ENCODE results near the gene CDH4. TPM values are rescaled to one million over a fixed set of nuclear protein-coding genes. Genes with fewer than 3 reads are reported as not detected.

The CDH4 gene
- total RNA-seq, 1 donor from 2014 or later = not detected

- Mint-ChIP-seq H3K4me3 (no peak overlapping the region), H3K36me3 (ENCODE audit: low read depth) (no peaks in the 10 kb centered on the region), H3K27ac (no peak overlapping the region), H3K4me1 (no peaks in the 10 kb centered on the region), H3K9me3 (peaks cover 5% of the 10 kb centered on the region), H3K27me3 (no peaks in the 10 kb centered on the region)
- intact Hi-C loops (cut with micrococcal nuclease) = no loop called here
- DNase-seq = no peak
- ATAC-seq (ENCODE audit: low read depth) = no peak
- CTCF ChIA-PET = no interaction called here
- POLR2A ChIA-PET = no interaction called here
- TF ChIP-seq CTCF (IDR thresholded peaks at IDR 0.05) = no peak
Measured at GRCh38 chr20:61445741-61446140, 193.7 kb downstream of the CDH4 start.

GRCh38 chr20:61447952-61448351, 195.9 kb downstream of the CDH4 start:
- Mint-ChIP-seq H3K4me3 (no peak overlapping the region), H3K9me3 (peaks cover 5% of the 10 kb centered on the region), H3K27me3 (no peaks in the 10 kb centered on the region), H3K4me1 (no peaks in the 10 kb centered on the region), H3K36me3 (ENCODE audit: low read depth) (no peaks in the 10 kb centered on the region), H3K27ac (no peak overlapping the region)
- ChIA-PET POLR2A (no interaction called here), CTCF (no interaction called here)
- intact Hi-C loops (cut with micrococcal nuclease) = no loop called here
- DNase-seq (no peak), ATAC-seq (ENCODE audit: low read depth) (no peak)
- TF ChIP-seq CTCF (IDR thresholded peaks at IDR 0.05) = no peak

- POLR2A ChIA-PET = no interaction called here
Measured at GRCh38 chr20:61448386-61448785, 196.3 kb downstream of the CDH4 start.

GRCh38 chr20:61449057-61449609, 197.1 kb downstream of the CDH4 start:
- ATAC-seq (ENCODE audit: low read depth) (no peak), DNase-seq (no peak)
- Mint-ChIP-seq H3K27ac (no peak overlapping the region), H3K4me3 (no peak overlapping the region), H3K9me3 (peaks cover 5% of the 10 kb centered on the region), H3K4me1 (no peaks in the 10 kb centered on the region), H3K27me3 (no peaks in the 10 kb centered on the region), H3K36me3 (ENCODE audit: low read depth) (no peaks in the 10 kb centered on the region)
- TF ChIP-seq CTCF (IDR thresholded peaks at IDR 0.05) = no peak
- CTCF ChIA-PET = no interaction called here
- intact Hi-C loops (cut with micrococcal nuclease) = no loop called here
- POLR2A ChIA-PET = no interaction called here

More at GRCh38 chr20:61448386-61448785, 196.3 kb downstream of the CDH4 start:
- Mint-ChIP-seq H3K4me3 (no peak overlapping the region), H3K9me3 (peaks cover 5% of the 10 kb centered on the region), H3K36me3 (ENCODE audit: low read depth) (no peaks in the 10 kb centered on the region), H3K4me1 (no peaks in the 10 kb centered on the region), H3K27me3 (no peaks in the 10 kb centered on the region), H3K27ac (no peak overlapping the region)
- CTCF ChIA-PET = no interaction called here
- intact Hi-C loops (cut with micrococcal nuclease) = no loop called here
- ATAC-seq (ENCODE audit: low read depth) = no peak
- TF ChIP-seq CTCF (IDR thresholded peaks at IDR 0.05) = no peak
- DNase-seq = no peak

GRCh38 chr20:61449916-61450315, 197.9 kb downstream of the CDH4 start:
- TF ChIP-seq CTCF (IDR thresholded peaks at IDR 0.05) = no peak

More at GRCh38 chr20:61449916-61450315, 197.9 kb downstream of the CDH4 start:
- DNase-seq (no peak), ATAC-seq (ENCODE audit: low read depth) (no peak)
- Mint-ChIP-seq H3K4me1 (no peaks in the 10 kb centered on the region), H3K36me3 (ENCODE audit: low read depth) (no peaks in the 10 kb centered on the region), H3K27me3 (no peaks in the 10 kb centered on the region), H3K27ac (no peak overlapping the region), H3K9me3 (peaks cover 5% of the 10 kb centered on the region), H3K4me3 (no peak overlapping the region)
- ChIA-PET POLR2A (no interaction called here), CTCF (no interaction called here)
- intact Hi-C loops (cut with micrococcal nuclease) = no loop called here

Data from activated B cell treated with CpG ODN at 0.5 μM for 24 hours (primary cell).